NCI-H2227 treated with DMSO at 0.1 percent for 48 hours (cell line): ENCODE results near the gene SMOC2.

Experiments used
- DNase-seq: peaks from one replicate; lab custom pipeline; 2025; lab: John Stamatoyannopoulos, UW

Gene SMOC2

GRCh38 chr6:168574075-168574698 lies 133.2 kb downstream of the SMOC2 start:
- DNase-seq = no peak

GRCh38 chr6:168574699-168575195 lies 133.8 kb downstream of the SMOC2 start:
- no peak for DNase-seq

GRCh38 chr6:168575346-168576098 lies 134.5 kb downstream of the SMOC2 start:
- DNase-seq = no peak

- no peak for DNase-seq
These were observed 135.4 kb downstream of the SMOC2 start for GRCh38 chr6:168576388-168576787.

GRCh38 chr6:168577496-168577895 lies 136.5 kb downstream of the SMOC2 start:
- DNase-seq = no peak

- DNase-seq = no peak
These were observed 137.1 kb downstream of the SMOC2 start for GRCh38 chr6:168578036-168578435.

- no peak for DNase-seq
These were observed 140.3 kb downstream of the SMOC2 start for GRCh38 chr6:168581236-168581635.

GRCh38 chr6:168581706-168582105 lies 140.7 kb downstream of the SMOC2 start:
- DNase-seq = no peak

GRCh38 chr6:168582571-168582981 lies 141.6 kb downstream of the SMOC2 start:
- no peak for DNase-seq

GRCh38 chr6:168583126-168583525 lies 142.1 kb downstream of the SMOC2 start:
- no peak for DNase-seq

- DNase-seq = no peak
These were observed 142.8 kb downstream of the SMOC2 start for GRCh38 chr6:168583821-168584220.

GRCh38 chr6:168584249-168584648 lies 143.3 kb downstream of the SMOC2 start:
- no peak for DNase-seq

GRCh38 chr6:168584671-168585070 lies 143.7 kb downstream of the SMOC2 start:
- no peak for DNase-seq

- DNase-seq = no peak
These were observed 144.5 kb downstream of the SMOC2 start for GRCh38 chr6:168585441-168585840.

GRCh38 chr6:168589275-168589674 lies 148.3 kb downstream of the SMOC2 start:
- no peak for DNase-seq

GRCh38 chr6:168590406-168590805 lies 149.4 kb downstream of the SMOC2 start:
- no peak for DNase-seq

GRCh38 chr6:168596344-168596743 lies 155.4 kb downstream of the SMOC2 start:
- DNase-seq = no peak

GRCh38 chr6:168597471-168597875 lies 156.5 kb downstream of the SMOC2 start:
- no peak for DNase-seq

GRCh38 chr6:168598251-168599117 lies 157.5 kb downstream of the SMOC2 start:
- DNase-seq = no peak

- DNase-seq = no peak
These were observed 158.1 kb downstream of the SMOC2 start for GRCh38 chr6:168599118-168599494.

- no peak for DNase-seq
These were observed 158.9 kb downstream of the SMOC2 start for GRCh38 chr6:168599769-168600330.

- DNase-seq = no peak
These were observed 159.4 kb downstream of the SMOC2 start for GRCh38 chr6:168600381-168600780.
